Aorta (tissue), 5 donors: ENCODE results near the gene TAS2R14. TPM values are rescaled to one million over a fixed set of nuclear protein-coding genes. Genes with fewer than 3 reads are reported as not detected.

ENCODE experiments used
- ATAC-seq: fragments of 200-7000 bp; cut with Tn5 transposase; one replicate; pipeline ENCODE4 v1.9.1; 2022; ENCODE audit warnings: moderate library complexity; ENCODE audit not compliant: low FRiP score
- DNase-seq, 2 donors: peaks; one replicate each; pipeline ENCODE4 v3.0.0-alpha.2; 2020
- H3K27ac ChIP-seq, 2 donors: one replicate each; pipeline ENCODE4 v1.5.1; 2013; ENCODE audit warnings: low read length in 2 of 2, mild to moderate bottlenecking in 2 of 2, moderate library complexity in 2 of 2, control low read depth in 1 of 2, inconsistent platforms in 1 of 2, low read depth in 1 of 2
- H3K27me3 ChIP-seq, 2 donors: one replicate each; pipeline ENCODE4 v1.6.1; 2013; ENCODE audit warnings: control low read depth in 1 of 2, low read length in 1 of 2, mild to moderate bottlenecking in 1 of 2, moderate library complexity in 1 of 2; ENCODE audit not compliant: insufficient read depth in 2 of 2, control insufficient read depth in 1 of 2
- H3K36me3 ChIP-seq, 2 donors: one replicate each; pipeline ENCODE4 v1.6.1; 2013; ENCODE audit warnings: control low read depth in 1 of 2, low read length in 1 of 2, mild to moderate bottlenecking in 1 of 2; ENCODE audit not compliant: insufficient read depth in 2 of 2, control insufficient read depth in 1 of 2
- H3K4me1 ChIP-seq, 2 donors: one replicate each; pipeline ENCODE4 v1.6.1; 2013; ENCODE audit warnings: low read length in 2 of 2, control low read depth in 1 of 2, mild to moderate bottlenecking in 1 of 2, moderate library complexity in 1 of 2; ENCODE audit not compliant: insufficient read depth in 2 of 2, control insufficient read depth in 1 of 2
- H3K4me3 ChIP-seq, 2 donors: one replicate each; pipeline ENCODE4 v1.5.1; 2013; ENCODE audit warnings: low read length in 2 of 2, control low read depth in 1 of 2, mild to moderate bottlenecking in 1 of 2
- H3K9me3 ChIP-seq: one replicate; pipeline ENCODE4 v1.6.1; 2013; ENCODE audit warnings: mild to moderate bottlenecking, low read length; ENCODE audit not compliant: control insufficient read depth
- WGBS, 2 donors: extraction: QIAGEN DNeasy Blood & Tissue Kit; methylation state at CpG; one replicate each; pipeline ENCODE4 v1.1.7; 2013; 5-methylcytosine and 5-hydroxymethylcytosine counted together
- intact Hi-C, 2 donors: fragments of 100-400 bp; cut with DNase I; formaldehyde crosslinking; loops; one replicate each; pipeline versions ENCODE4 v1.14.2 to v1.15.0; 2022
- polyA plus RNA-seq, 2 donors: library from polyadenylated mRNA; stranded (reverse); fragments of 200-250 nt; gene quantifications; one replicate each; pipeline ENCODE4 v1.2.3, GENCODE V29; 2013
- total RNA-seq, 2 donors: library from RNA; stranded (reverse); fragmentation: NEBNext Ultra II Directional; extraction: Animal tissue kit (Norgen Biotek cat#: 25700); gene quantifications; one replicate each; pipeline ENCODE4 v1.2.1, GENCODE V29; 2021
- donor health status: healthy with polysubstance abuse.
- donor health status: Bipolar disorder and iron deficiency.
- donor health status: DM: no; HTN: no; CAD: no.
- donor health status: DM: no; HTN: no; CAD: no.
- donor health status: DM: yes; HTN: yes; CAD: no.

Gene TAS2R14
- total and polyA plus RNA-seq, 4 donors = 2.0 to 6.4 (median 5.2) TPM; not detected in 1

DNA sequence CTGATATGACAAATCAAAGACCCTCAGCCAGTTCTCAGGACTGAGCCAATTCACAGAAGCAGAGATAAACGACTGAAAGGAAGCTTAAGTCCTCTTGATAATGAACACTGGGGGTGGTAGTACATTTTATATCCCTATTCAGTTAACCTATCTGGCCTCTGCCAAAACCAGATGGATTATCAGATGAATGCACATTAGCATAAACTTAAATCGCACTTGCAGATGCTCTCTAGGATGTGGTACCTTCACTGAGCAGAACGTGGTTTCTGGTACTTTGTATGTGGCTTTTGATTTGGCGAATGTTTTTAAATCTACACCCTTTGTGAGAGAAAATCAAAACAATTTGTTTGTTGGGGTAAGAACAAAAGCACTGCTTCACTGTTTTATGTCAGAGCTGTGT, 21.1 kb upstream of the TAS2R14 start:
- H3K27ac ChIP-seq = no peak overlapping the region
- H3K27me3 ChIP-seq = no peaks in the 10 kb centered on the region
- intact Hi-C loops = loop anchor here in 1 of 2 donors (10.0 kb wide), 1 partner anchor 215 kb away; the partner anchor contains the start of gene SMIM10L1
- 79 to 86% methylated on average over 4 of the region's 4 CpGs for WGBS, 2 donors
- H3K36me3 ChIP-seq = no peaks in the 10 kb centered on the region
- no peaks in the 10 kb centered on the region for H3K9me3 ChIP-seq
- DNase-seq = no peak
- no peak for ATAC-seq
- H3K4me1 ChIP-seq = no peaks in the 10 kb centered on the region
- no peak overlapping the region for H3K4me3 ChIP-seq

DNA sequence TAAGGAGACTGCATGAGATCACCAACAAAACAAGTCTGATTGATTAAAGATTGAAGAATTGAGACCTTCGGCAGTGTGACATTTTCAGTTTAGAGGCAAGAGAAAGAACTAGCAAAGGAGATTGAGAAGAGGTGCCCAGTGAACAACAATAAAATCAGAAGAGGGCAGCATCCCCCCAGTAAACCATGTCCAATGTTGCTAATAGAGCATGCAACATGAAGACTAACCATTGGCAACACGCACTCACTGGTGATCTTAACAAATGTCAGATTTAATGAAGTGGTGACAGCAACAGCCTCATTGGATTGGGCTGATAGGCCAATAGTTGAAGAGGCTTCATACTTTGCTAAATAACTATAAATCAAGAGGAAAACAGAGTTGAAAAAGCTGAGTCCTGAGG, 20.7 kb upstream of the TAS2R14 start:
- no peak for DNase-seq
- no peaks in the 10 kb centered on the region for H3K36me3 ChIP-seq
- no peaks in the 10 kb centered on the region for H3K27me3 ChIP-seq
- H3K4me1 ChIP-seq = no peaks in the 10 kb centered on the region
- no peak overlapping the region for H3K27ac ChIP-seq
- no peak overlapping the region for H3K4me3 ChIP-seq
- intact Hi-C loops = loop anchor here in 1 of 2 donors (10.0 kb wide), 1 partner anchor 215 kb away; the partner anchor contains the start of gene SMIM10L1
- ATAC-seq = no peak
- H3K9me3 ChIP-seq = no peaks in the 10 kb centered on the region
- WGBS, 2 donors = 94 to 99% methylated on average over 2 of the region's 2 CpGs

DNA sequence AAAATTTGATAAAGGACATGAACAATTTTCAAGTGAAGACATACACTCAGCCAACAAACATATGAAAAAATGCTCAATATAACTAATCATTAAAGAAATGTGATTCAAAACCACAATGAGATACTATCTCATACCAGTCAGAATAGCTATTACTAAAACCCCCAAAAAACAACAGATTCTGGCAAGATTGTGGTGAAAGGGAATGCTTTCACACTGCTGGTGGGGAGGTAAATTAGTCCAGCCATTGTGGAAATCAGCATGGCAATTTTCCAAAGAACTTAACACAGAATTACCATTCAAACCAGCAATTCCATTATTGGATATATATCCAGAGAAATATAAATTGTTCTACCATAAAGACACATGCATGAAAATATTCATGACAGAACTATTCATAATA, 18.7 kb upstream of the TAS2R14 start:
- H3K9me3 ChIP-seq = peaks cover 1% of the 10 kb centered on the region
- no peaks in the 10 kb centered on the region for H3K36me3 ChIP-seq
- no peak for ATAC-seq
- no peak overlapping the region for H3K27ac ChIP-seq
- no peak overlapping the region for H3K4me3 ChIP-seq
- no peak for DNase-seq
- intact Hi-C loops = no loop called here
- H3K27me3 ChIP-seq = no peaks in the 10 kb centered on the region
- no peaks in the 10 kb centered on the region for H3K4me1 ChIP-seq

DNA sequence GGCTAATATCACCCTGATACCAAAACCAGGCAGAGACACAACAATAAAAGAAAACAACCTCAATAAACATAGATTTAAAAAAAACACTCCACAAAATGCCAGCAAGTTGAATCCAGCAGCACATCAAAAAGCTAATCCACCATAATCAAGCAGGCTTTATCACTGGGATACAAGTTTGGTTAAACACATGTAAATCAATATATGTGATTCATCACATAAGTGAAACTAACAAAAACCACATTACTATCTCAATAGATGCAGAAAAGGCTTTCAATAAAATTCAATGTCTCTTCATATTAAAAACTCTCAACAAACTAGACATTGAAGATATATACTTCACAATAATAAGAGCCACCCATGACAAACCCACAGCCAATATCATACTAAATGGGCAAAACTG, 17.0 kb upstream of the TAS2R14 start:
- H3K36me3 ChIP-seq = no peaks in the 10 kb centered on the region
- H3K4me3 ChIP-seq = no peak overlapping the region
- ATAC-seq (no peak), DNase-seq (no peak)
- no peaks in the 10 kb centered on the region for H3K4me1 ChIP-seq
- peaks cover 1% of the 10 kb centered on the region for H3K9me3 ChIP-seq
- intact Hi-C loops = no loop called here
- no peaks in the 10 kb centered on the region for H3K27me3 ChIP-seq
- H3K27ac ChIP-seq = no peak overlapping the region

DNA sequence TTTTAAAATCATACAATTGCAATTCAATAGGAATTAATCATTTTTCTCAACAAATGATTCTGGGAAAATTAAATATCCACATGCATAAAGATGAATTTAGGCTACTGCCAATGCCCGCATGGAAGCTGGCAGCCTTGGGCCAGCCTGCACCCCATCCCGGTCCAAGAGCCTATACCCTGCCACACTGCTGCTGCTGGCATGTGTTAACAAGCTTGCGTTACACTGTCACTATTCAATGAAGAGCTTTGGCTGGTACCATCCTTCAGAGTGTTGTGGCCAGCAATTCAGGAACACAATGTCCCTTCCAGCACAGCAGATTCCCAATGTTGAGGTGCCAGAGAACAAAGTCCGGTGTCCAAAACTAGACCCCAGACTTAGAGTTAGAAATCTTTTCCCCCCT, 13.6 kb upstream of the TAS2R14 start:
- no peaks in the 10 kb centered on the region for H3K27me3 ChIP-seq
- H3K36me3 ChIP-seq = no peaks in the 10 kb centered on the region
- H3K27ac ChIP-seq = no peak overlapping the region
- DNase-seq (no peak), ATAC-seq (no peak)
- no peak overlapping the region for H3K4me3 ChIP-seq
- intact Hi-C loops = no loop called here
- H3K9me3 ChIP-seq = peaks cover 1% of the 10 kb centered on the region
- H3K4me1 ChIP-seq = no peaks in the 10 kb centered on the region
- WGBS, 2 donors = 90 to 96% methylated on average over 4 of the region's 4 CpGs

DNA sequence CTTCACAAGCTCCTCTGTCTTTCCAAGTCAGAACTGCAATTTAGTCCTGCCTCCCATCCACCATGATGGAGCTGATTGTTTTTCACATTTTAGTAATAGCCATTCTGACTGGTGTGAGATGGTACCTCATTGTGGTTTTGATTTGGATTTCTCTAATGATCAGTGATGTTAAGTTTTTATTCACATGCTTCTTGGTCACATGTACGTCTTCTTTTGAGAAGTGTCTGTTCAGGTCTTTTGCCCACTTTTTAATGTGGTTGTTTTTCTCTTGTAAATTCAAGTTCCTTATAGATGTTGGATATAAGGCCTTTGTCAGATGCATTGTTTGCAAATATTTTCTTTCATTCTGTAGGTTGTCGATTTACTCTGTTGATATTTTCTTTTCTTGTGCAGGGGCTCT, 4.1 kb upstream of the TAS2R14 start:
- Histone ChIP-seq H3K27ac (no peak overlapping the region), H3K4me3 (no peak overlapping the region), H3K4me1 (no peaks in the 10 kb centered on the region), H3K27me3 (no peaks in the 10 kb centered on the region), H3K36me3 (no peaks in the 10 kb centered on the region), H3K9me3 (no peaks in the 10 kb centered on the region)
- DNase-seq (no peak), ATAC-seq (no peak)
- 97% methylated on average over 2 of the region's 2 CpGs for WGBS, 2 donors
- intact Hi-C loops = no loop called here

DNA sequence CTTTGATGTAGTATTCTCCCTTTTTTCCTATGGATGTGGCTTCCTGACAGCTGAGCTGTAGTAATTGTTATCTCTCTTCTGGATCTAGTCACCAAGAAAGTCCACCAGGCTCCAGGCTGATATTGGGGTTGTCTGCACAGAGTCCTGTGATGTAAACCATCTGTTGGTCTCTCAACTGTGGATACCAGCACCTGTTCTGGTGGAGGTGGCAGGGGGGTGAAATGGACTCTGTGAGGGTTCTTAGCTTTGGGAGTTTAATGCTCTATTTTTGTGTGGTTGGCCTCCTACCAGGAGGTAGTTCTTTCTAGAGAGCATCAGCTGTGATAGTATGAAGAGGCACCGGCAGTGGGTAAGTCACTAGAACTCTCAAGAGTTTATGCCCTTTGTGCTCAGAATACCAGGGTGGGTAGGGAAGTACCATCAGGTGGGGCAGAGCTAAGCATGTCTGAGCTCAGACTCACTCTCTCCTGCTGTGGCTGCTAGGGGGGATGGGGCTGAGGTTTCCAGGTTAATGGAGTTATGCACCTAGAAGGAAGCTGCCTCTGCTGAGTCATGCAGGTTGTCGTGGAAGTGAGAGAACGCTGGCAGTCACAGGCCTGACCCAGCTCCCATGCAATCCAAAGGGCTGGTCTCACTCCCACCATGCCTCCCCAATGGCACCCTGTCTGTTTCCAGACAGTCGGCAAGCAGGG, 3.0 kb upstream of the TAS2R14 start:
- ATAC-seq = no peak
- H3K4me1 ChIP-seq = no peaks in the 10 kb centered on the region
- H3K36me3 ChIP-seq = no peaks in the 10 kb centered on the region
- H3K27ac ChIP-seq = no peak overlapping the region
- H3K9me3 ChIP-seq = no peaks in the 10 kb centered on the region
- no peaks in the 10 kb centered on the region for H3K27me3 ChIP-seq
- DNase-seq = no peak
- intact Hi-C loops = no loop called here
- 90 to 91% methylated on average over 4 of the region's 4 CpGs for WGBS, 2 donors
- H3K4me3 ChIP-seq = no peak overlapping the region

DNA sequence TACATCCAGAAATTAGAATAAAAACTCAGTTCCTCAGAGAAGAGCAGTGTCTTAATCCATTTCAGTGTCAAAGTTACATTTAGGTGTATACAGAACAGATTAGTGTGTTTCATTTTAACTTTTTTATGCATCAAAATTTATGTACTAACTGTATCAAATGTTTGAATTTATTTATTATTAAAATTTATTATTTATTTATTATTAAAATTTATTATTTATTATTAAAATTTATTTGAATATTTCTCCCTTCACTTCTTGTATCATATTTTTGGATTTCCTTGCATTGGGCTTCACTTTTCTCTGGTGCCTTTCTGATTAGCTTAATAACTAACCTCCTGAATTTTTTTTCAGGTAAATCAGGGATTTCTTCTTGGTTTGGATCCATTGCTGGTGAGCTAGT, 2.3 kb upstream of the TAS2R14 start:
- DNase-seq (no peak), ATAC-seq (no peak)
- Histone ChIP-seq H3K36me3 (no peaks in the 10 kb centered on the region), H3K27me3 (no peaks in the 10 kb centered on the region), H3K4me3 (no peak overlapping the region), H3K9me3 (no peaks in the 10 kb centered on the region), H3K4me1 (no peaks in the 10 kb centered on the region), H3K27ac (no peak overlapping the region)
- intact Hi-C loops = no loop called here

DNA sequence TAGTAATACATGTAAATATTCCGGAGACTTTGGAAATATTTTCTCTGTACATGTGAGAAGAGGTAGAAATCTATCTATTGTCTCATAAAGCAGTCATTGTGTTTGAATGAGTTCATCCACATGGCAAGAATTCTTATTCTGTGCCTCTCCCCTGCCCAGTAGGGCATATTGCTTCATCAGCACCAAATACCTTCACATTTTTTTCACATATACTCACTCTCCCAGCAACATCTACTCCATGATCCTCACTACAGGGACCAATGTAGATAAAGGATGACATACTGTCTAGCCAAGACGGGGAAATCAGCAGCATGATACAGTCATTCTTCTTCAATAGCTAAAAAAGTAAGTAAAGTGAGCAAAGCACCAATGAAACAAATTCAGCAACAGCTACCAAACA, 1.3 kb upstream of the TAS2R14 start:
- intact Hi-C loops = no loop called here
- Histone ChIP-seq H3K27me3 (no peaks in the 10 kb centered on the region), H3K27ac (no peak overlapping the region), H3K4me3 (no peak overlapping the region), H3K36me3 (no peaks in the 10 kb centered on the region), H3K9me3 (no peaks in the 10 kb centered on the region), H3K4me1 (no peaks in the 10 kb centered on the region)
- no peak for DNase-seq
- WGBS, 2 donors = 87 to 89% methylated on average over 2 of the region's 2 CpGs
- ATAC-seq = no peak
